HG02678 (cell line): Measurements from ENCODE around the gene AURKB.
"Not testable (repeated sequence)": the region's sequence is repeated elsewhere in the genome, so short reads cannot be mapped to it uniquely, and the experiment has no call there.

Experiments
- ATAC-seq: cut with Tn5 transposase; IDR thresholded peaks from one replicate; pipeline ENCODE4 v1.9.1; 2021; ENCODE audit warnings: mild to moderate bottlenecking, moderate library complexity; ENCODE audit not compliant: unreplicated experiment

The AURKB gene

GRCh38 chr17:8209907-8210760, at the start of gene AURKB:
Gene AURKB, minus strand, starts transcription at chr17:8210575. Its CDS starts 351 bp downstream, at chr17:8210224.
- peak; percentile 85 for ATAC-seq

DNA sequence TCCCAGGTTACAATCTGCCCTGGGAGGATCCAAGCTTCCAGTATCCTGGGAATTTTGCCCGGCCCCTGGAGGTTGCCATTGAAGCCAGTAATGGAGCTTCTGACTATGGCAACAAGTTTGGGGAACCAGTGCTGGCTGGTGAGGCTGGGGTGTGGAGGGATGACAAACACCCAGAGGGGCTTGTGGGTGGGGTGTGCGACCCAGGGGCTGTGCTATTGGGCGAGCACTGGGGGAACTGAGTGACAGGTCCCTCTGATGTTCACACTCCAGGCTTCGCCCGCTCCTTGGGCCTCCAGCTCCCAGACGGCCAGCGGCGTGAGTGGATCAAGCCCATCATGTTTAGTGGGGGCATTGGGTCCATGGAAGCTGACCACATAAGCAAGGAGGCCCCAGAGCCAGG, 47.4 kb upstream of the AURKB start:
- ATAC-seq = no peak

- ATAC-seq = no peak
Observed at GRCh38 chr17:8256691-8257090, 46.3 kb upstream of the AURKB start.

- no peak for ATAC-seq
Observed at GRCh38 chr17:8256291-8256690, 45.9 kb upstream of the AURKB start.

- no peak for ATAC-seq
Observed at GRCh38 chr17:8255499-8255898, 45.1 kb upstream of the AURKB start.

DNA sequence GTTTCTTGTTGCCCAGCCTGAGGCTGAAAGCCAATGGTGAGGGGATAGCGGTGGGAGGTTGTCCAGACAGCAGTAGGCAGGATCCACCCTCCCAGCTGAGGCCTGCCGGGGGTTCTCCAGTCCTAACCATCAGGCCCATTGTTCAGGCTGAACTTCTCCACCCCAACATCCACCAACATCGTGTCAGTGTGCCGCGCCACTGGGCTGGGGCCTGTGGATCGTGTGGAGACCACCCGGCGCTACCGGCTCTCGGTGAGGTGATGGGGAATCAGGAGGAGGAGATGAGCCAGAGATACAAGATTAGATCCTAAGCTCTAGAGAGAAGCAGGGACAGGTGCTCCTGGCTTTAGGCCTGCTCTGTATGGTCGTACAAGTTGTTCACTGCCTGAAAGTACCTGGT, 44.5 kb upstream of the AURKB start:
- no peak for ATAC-seq

- ATAC-seq = no peak
Observed at GRCh38 chr17:8253801-8254200, 43.4 kb upstream of the AURKB start.

DNA sequence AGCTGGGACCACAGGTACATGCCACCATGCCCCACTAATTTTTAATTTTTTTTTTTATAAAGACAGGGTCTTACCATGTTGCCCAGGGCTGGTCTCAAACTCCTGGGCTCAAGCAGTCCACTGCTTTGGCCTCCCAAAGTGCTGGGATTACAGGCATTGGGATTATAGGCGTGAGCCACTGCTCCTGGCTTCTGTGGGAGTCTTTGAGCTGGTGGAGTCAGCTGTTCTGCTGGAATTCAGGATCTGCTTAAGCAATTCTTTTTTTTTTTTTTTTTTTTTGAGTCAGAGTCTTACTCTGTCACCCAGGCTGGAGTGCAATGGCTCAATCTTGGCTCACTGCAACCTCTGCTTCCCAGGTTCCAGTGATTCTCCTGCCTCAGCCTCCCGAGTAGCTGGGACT, 41.0 kb upstream of the AURKB start:
- not testable (repeated sequence) for ATAC-seq

DNA sequence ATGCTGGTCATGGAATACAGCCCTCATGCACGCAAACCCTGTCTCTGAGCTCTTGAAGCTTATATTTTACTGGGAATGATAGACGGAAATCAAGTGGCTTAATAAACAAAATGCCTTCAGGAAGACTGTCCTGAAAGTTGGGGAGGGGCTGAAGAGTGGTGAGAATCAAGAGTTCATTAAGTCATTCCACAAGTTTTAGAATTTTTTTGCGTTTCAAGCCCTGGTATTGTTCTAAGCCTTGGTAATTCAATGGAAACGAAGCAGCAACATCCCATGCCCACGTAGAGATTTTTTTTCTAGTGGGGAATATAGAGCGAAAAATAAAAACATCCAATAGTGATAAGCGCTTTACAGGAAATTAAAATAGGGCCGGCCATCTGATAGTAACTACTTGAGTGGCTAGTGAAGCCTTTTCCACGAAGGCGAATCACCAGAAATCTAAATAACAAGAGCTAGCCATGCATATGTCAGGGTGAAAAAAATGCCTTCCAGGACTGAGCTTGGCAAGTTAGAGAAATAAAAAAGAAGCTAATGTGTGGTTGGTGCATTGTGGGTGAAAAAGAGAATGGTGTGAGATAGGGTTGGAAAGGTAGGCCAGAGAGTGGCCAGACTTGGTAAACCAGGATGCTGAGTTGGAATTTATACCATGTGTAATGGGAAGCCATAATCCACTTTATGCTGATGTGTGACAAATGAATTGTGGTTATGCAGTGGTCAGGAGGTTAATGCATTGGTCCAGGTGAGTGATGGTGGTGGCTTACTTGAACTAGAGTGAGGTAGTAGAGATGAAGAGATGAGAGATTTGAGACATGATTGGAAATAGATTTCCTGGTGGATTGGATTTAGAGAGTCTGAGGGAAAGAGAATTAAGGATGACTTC, 39.5 kb upstream of the AURKB start:
- ATAC-seq = no peak

DNA sequence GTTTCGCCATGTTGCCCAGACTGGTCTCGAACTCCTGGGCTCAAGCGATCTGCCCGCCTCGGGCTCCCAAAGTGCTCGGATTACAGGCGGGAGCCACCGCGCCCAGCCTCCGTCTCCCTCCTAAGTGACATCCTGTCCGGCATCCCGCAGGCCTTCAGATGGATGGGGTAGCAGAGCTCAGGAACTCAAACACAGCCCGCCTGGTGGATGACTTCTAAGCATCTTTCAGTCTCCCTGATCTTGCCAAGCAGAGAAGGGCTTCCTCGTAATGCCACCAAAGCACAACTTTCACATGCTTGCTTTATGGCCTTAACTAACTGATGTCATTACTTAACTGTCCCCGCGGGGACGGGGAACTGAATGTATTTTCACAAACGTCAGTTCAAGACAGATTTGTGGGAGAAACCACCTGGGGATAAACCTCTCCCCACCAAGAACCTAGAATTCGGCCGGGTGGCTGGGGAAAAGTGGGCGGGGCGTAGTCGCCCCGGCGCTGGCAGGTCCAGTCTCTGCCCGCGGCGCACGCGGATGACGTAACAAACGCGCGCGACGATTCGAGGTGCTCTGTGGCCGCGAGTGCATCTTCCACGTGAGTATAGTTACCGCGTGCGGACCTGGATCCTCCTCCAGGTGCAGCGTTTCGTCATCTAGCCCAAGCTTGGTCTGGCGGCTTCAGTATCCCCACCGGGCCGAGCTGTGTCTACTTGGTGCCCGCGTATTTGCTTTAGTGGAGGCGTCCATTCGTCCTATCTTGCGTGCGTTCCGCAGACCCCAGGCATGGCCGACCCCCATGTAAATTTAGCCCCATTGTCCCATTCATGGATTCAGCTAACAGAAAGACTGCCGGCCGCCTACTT, 38.6 kb upstream of the AURKB start, which contains the start of gene PFAS:
Gene PFAS, plus strand, starts transcription at position 539 of the 857 bp plus-strand sequence. CDS start 4,649 bp downstream, outside the sequence.
- peak; percentile 50 for ATAC-seq

DNA sequence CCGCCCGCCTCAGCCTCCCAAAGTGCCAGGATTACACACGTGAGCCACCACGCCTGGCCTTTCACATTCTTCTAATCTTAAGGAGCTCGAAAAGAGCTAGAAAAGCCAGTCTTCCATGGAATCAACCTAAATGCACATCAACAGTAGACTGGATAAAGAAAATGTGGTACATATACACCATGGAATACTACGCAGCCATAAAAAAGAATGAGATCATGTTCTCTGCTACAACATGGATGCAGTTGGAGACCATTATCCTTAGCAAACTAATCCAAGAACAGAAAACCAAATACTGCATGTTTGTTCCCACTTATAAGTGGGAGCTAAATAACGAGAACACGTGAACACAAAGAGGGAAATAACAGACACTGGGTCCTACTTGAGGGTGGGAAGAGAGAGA, 34.4 kb upstream of the AURKB start:
- ATAC-seq = no peak

GRCh38 chr17:8243827-8244226, 33.5 kb upstream of the AURKB start:
- no peak for ATAC-seq

DNA sequence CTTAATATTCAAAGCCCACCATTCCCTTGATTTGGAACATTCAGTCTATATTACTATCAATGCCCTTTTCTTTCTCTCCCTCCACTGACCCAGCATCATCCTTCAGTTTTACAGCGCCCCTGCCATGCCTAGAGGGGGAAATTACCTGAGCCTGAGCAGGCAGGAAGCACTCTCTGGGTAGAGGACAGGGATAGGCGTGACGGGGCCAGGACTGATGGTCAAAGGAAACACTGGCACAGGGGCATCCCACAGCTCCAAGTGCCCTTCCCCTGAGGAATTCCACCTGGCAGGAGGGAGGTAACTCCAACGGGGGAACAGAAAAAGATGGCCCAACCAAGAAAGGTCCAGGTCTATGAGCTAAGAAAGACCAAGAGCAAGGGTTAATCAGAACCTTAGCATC, 27.5 kb upstream of the AURKB start:
- ATAC-seq = no peak

DNA sequence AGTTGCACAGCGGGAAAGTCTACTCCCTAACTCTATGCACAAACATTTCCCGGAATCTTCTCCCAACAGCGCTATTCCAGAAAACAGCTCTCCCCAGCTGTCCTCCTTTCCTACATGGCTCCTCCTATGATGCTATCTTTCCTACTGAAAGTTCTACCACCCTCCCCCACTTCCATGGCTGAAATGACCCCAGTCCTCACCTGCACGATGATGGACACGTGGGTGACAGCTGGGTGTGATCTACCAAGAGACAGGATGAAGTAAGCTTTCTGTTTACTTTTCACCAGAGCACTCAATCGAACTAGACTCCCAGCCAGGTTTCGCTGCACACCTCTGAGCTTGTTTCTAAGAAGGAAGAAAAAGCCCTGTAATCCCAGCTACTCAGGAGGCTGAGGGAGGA, 26.8 kb upstream of the AURKB start:
- ATAC-seq = no peak

DNA sequence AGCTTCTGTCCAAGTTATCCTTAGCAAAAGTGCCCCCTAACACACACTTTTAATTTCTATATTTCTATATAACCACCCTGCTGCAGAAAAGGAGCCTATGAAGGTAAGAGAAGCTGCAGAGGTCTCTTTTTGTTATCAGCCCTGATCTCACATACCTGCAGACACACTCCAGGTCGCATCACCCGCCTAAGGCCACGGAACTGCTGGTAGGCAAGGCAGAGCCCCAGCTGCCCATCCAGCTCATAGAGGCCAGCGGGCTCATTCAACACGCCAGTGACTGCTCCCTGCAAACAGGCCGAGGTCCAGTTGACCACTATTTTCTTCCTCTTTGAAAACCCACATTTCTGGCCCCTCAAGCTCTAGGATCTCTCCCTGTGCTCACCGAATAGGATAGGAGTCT, 25.3 kb upstream of the AURKB start:
- ATAC-seq = no peak

DNA sequence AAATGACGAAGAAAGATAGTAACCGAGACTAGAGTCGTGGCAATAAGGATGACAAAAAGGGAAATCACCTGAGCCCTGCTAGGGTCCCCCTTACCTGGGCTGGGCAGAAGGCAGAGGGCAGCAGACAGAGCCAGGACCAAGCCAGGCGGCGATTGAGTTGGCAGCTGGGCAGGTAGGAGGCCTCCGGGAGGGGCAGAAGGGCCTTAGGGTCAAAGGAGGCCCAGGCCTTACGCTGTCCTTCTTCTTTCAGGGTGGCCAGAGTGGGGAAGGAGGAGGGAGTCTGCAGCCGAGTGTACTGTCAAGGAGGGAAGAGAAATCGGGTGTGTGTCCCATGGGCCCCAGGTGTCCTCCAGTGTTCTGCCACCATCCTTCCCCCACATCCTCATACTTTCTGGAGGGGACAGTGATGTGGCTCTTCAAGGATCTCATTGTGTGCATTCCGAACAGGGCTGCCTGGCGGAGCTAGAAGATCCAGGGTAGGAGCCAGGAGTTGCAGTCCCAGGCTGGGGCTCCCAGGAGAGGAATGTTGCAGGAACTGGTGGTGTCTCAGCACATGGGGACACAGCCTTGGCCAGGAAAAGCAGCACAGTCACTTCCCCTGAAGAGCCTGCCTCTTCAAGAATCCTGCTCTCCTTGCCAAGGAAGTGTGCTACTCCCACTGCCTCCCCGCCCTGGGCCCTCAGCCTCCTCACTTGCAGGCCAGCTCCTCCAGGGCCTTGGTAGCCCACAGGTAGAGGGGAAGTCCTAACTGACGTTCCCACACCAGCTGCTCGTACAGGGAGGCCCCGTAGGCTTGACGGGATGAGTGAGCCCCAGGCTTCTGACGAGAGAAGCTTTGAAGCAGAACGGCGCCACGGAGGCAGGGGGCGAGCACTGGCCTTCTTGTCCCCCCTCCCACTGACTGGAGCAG, 24.2 kb upstream of the AURKB start:
- ATAC-seq = no peak

DNA sequence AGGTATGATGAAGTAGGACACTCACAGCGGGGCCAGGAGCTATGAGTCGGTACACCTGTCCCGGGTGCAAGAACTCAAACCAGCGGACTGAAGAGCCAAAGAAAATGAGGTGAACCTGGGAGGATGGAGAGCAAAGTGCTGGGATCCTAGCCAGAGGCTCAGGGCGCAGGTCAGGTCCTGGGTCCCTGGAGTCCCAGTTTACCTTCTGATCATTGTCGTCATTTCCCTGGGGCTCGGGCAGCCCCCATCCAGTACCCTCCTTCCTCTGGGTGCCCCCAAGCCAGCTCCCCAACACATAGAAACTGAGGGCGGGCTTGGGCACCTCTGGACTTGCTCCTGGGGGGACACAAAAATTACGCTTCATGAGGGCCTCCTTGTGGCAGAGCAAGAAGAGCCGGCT, 21.3 kb upstream of the AURKB start:
- ATAC-seq = no peak

- no peak for ATAC-seq
Observed at GRCh38 chr17:8227238-8227581, 16.8 kb upstream of the AURKB start.

DNA sequence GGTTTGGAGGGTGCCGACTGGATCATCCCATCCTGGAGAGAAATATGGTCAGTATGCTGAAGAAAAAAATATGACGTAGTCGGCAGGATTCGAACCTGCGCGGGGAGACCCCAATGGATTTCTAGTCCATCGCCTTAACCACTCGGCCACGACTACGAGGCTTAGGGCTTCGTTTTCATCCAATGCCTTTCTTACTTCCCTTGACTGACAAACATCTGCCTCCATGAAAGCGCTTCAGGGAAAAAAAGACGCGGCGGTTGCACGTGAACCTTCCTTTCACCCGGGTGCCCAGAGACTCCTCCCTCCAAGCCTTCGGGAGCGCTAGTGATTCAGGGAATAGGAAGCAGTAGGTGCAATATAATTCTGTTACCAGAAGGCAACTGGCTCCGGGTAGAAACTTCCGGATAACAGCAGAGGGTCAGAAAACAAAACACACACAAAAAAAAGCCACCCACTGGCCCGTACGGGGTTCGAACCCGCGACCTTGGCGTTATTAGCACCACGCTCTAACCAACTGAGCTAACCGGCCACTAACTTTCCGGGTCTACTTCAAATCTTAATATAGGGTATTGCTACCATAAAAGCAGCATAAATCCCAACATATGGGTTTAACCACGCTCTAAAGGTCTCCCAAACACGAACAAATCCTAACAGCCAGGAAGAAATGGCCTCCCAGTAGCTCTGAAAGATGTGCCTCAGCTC, 16.3 kb upstream of the AURKB start:
- ATAC-seq = no peak
